ENCODE data around the gene IL5.

- TF ChIP-seq, protein P1, sequence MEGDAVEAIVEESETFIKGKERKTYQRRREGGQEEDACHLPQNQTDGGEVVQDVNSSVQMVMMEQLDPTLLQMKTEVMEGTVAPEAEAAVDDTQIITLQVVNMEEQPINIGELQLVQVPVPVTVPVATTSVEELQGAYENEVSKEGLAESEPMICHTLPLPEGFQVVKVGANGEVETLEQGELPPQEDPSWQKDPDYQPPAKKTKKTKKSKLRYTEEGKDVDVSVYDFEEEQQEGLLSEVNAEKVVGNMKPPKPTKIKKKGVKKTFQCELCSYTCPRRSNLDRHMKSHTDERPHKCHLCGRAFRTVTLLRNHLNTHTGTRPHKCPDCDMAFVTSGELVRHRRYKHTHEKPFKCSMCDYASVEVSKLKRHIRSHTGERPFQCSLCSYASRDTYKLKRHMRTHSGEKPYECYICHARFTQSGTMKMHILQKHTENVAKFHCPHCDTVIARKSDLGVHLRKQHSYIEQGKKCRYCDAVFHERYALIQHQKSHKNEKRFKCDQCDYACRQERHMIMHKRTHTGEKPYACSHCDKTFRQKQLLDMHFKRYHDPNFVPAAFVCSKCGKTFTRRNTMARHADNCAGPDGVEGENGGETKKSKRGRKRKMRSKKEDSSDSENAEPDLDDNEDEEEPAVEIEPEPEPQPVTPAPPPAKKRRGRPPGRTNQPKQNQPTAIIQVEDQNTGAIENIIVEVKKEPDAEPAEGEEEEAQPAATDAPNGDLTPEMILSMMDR (IDR thresholded peaks at IDR 0.05): no peak
- no peak for TF ChIP-seq EZH2 (IDR thresholded peaks at IDR 0.05; ENCODE audit: borderline replicate concordance, insufficient read depth, low read depth, low read length, poor library complexity, severe bottlenecking)
Observed at GRCh38 chr5:132499440-132500243, 43.7 kb downstream of the IL5 start.

Data from B cell (primary cell).